ENCODE data around the gene CNTD1.
"Not testable (repeated sequence)": the region's sequence is repeated elsewhere in the genome, so short reads cannot be mapped to it uniquely, and the experiment has no call there.

Gene CNTD1

DNA sequence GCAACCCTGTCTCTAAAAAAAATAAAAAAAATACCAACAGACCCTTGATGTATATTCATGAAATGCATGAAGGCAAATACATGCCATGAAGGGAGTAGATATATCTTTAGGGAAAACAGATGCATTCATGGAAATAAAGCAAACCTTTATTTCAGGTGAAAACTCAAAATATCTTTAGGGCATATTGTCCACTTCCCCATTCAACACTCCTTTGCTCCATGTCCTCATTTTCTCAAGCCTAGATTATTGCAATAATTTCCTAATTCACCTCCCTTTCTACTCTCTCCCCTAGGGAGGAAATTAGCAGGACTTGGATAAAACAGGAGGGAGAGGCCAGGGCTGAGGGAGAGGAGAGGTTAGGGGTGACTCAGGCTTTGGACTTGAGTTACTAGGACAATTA, 31.1 kb upstream of the CNTD1 start:
- Histone ChIP-seq H3K36me3 (ENCODE audit: control insufficient read depth, insufficient read depth, low read length) (no peaks in the 10 kb centered on the region), H3K27ac (ENCODE audit: low read depth, low read length) (no peak overlapping the region), H3K9ac (ENCODE audit: low read length) (no peak overlapping the region), H3K4me1 (ENCODE audit: control insufficient read depth, insufficient read depth, low read length) (peaks cover 9% of the 10 kb centered on the region), H3K9me3 (ENCODE audit: control insufficient read depth, insufficient read depth, low read depth, low read length) (no peaks in the 10 kb centered on the region), H3K4me3 (ENCODE audit: low read depth, low read length) (no peak overlapping the region), H3K27me3 (ENCODE audit: control insufficient read depth, insufficient read depth, low read length) (peaks cover 2% of the 10 kb centered on the region)

DNA sequence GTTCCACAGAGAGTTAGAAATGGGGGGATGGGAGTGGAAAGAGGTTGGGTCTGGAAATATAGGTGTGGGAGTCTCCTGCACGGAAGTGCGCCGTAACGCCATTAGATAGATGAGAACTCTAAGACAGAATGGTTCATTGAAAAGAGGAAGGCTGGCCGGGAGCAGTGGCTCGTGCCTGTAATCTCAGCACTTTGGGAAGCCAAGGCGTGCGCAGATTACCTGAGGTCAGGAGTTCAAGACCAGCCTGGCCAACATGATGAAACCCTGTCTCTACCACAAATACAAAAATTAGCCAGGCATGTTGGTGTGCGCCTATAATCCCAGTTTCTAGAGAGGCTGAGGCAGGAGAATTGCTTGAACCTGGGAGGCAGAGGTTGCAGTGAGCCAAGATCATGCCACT, 30.7 kb upstream of the CNTD1 start:
- H3K27me3 ChIP-seq (ENCODE audit: control insufficient read depth, insufficient read depth, low read length); H3K27ac ChIP-seq (ENCODE audit: low read depth, low read length); H3K4me3 ChIP-seq (ENCODE audit: low read depth, low read length); H3K9me3 ChIP-seq (ENCODE audit: control insufficient read depth, insufficient read depth, low read depth, low read length); H3K4me1 ChIP-seq (ENCODE audit: control insufficient read depth, insufficient read depth, low read length); H3K9ac ChIP-seq (ENCODE audit: low read length); H3K36me3 ChIP-seq (ENCODE audit: control insufficient read depth, insufficient read depth, low read length): not testable (repeated sequence)

DNA sequence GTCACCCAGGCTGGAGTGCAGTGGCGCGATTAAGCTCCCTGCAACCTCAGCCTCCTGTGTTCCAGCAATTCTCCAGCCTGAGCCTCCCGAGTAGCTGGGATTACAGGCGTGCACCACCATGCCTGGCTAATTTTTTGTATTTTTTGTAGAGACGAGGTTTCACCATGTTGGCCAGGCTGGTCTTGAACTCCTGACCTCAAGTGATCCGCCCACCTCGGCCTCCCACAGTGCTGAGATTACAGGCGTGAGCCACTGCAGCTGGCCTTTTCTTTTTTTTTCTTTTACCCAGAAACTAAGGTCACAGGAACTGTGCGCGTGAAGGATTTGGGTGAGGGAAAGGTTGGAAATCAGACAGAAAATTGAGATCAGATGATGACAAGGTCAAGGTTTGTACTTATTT, 28.7 kb upstream of the CNTD1 start:
- not testable (repeated sequence) for H3K9me3 ChIP-seq (ENCODE audit: control insufficient read depth, insufficient read depth, low read depth, low read length); H3K9ac ChIP-seq (ENCODE audit: low read length); H3K27me3 ChIP-seq (ENCODE audit: control insufficient read depth, insufficient read depth, low read length); H3K36me3 ChIP-seq (ENCODE audit: control insufficient read depth, insufficient read depth, low read length); H3K27ac ChIP-seq (ENCODE audit: low read depth, low read length); H3K4me1 ChIP-seq (ENCODE audit: control insufficient read depth, insufficient read depth, low read length); H3K4me3 ChIP-seq (ENCODE audit: low read depth, low read length)

DNA sequence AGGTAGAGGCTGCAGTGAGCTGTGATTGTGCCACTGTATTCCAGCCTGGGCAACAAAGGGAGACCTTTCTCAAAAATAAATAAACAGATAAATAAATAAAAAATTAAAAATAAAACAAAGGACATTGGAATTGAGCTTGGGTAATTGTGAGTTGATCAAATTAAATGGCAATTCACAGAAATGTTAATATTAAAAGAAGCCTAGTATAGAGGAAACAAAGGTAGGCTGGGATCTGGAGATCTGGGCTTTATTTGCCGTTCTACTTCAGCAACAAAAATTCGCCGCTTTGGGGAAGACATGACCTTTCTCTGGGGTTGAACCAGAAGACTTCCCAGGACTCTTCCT, 25.7 kb upstream of the CNTD1 start:
- H3K36me3 ChIP-seq (ENCODE audit: control insufficient read depth, insufficient read depth, low read length): peaks cover 22% of the 10 kb centered on the region
- H3K27ac ChIP-seq (ENCODE audit: low read depth, low read length): no peak overlapping the region
- H3K9me3 ChIP-seq (ENCODE audit: control insufficient read depth, insufficient read depth, low read depth, low read length): no peaks in the 10 kb centered on the region
- H3K4me1 ChIP-seq (ENCODE audit: control insufficient read depth, insufficient read depth, low read length): no peaks in the 10 kb centered on the region
- peak overlapping the region; percentile 88 for H3K9ac ChIP-seq (ENCODE audit: low read length)
- peak overlapping the region; percentile 85 for H3K4me3 ChIP-seq (ENCODE audit: low read depth, low read length)
- H3K27me3 ChIP-seq (ENCODE audit: control insufficient read depth, insufficient read depth, low read length): no peaks in the 10 kb centered on the region

DNA sequence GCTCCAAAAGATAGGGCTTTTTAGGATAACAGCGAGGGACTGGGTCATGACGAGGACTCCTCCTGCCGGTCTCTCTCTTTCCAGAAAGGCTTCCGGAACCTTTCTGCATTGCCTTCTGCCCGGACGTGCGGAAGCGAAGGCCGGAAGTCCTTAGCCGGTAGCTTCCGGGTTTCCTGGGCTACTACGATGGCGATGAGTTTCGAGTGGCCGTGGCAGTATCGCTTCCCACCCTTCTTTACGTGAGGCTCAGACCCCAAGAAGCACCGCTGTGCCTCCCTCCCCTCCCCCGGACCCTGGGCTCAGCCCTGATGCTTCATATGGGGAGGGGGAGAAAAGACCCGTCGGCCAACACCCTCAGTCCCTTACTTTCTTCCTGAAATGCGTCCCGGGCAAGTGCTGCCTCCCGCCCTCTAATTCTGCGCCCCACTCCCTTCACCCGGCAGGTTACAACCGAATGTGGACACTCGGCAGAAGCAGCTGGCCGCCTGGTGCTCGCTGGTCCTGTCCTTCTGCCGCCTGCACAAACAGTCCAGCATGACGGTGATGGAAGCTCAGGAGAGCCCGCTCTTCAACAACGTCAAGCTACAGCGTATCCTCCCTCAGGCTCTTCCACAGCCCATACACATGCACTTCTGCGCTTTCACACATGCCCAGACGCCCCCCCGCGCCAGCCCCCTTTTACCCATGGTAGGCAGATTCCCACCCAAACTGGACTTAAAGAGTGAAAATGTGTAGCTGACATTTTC, 25.2 kb upstream of the CNTD1 start, which contains the start of gene VPS25:
Gene VPS25 (plus strand): TSS at position 160 of the 746 bp plus-strand sequence. CDS start 27 bp downstream, at position 187.
- Histone ChIP-seq H3K36me3 (ENCODE audit: control insufficient read depth, insufficient read depth, low read length) (peaks cover 26% of the 10 kb centered on the region), H3K4me3 (ENCODE audit: low read depth, low read length) (peak within 1 kb of the TSS; percentile 85), H3K9ac (ENCODE audit: low read length) (peak within 1 kb of the TSS; percentile 88), H3K4me1 (ENCODE audit: control insufficient read depth, insufficient read depth, low read length) (no peaks in the 10 kb centered on the region), H3K27ac (ENCODE audit: low read depth, low read length) (peak within 1 kb of the TSS; percentile 57; the same call in 1 of the 2 replicates), H3K27me3 (ENCODE audit: control insufficient read depth, insufficient read depth, low read length) (no peaks in the 10 kb centered on the region), H3K9me3 (ENCODE audit: control insufficient read depth, insufficient read depth, low read depth, low read length) (no peaks in the 10 kb centered on the region)

DNA sequence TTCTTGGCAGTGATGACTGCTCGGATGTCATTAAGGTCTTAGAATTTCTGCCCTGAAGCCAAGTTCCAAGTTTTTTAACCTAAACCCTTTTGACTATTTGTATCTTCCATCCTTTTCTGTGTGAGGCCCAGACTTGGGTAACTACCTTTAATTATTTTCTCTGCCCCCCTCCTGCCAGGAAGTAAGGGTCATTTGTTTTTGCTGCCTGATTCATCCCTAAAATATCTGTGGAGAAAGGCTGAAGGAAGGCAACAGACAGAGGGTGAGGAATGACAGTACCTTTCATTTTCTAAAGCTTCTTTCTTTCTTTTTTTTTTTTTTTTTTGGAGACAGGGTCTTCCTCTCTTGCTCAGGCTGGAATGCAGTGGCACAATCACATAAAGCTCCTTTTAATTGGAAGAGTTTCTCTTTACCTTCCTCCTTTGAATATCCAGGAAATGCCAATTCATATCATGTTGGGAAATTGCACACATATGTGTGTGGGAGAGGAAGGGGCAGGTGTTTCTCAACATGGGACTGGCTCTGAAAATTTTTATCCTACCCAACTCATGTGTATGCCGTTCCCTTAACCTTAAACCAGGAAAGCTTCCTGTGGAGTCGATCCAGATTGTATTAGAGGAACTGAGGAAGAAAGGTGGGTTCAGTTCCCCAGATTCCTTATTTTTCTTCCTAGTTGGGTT, 24.5 kb upstream of the CNTD1 start:
- Histone ChIP-seq H3K9ac (ENCODE audit: low read length) (peak overlapping the region; percentile 88), H3K4me3 (ENCODE audit: low read depth, low read length) (peak overlapping the region; percentile 85), H3K4me1 (ENCODE audit: control insufficient read depth, insufficient read depth, low read length) (no peaks in the 10 kb centered on the region), H3K27ac (ENCODE audit: low read depth, low read length) (no peak overlapping the region), H3K27me3 (ENCODE audit: control insufficient read depth, insufficient read depth, low read length) (no peaks in the 10 kb centered on the region), H3K9me3 (ENCODE audit: control insufficient read depth, insufficient read depth, low read depth, low read length) (no peaks in the 10 kb centered on the region), H3K36me3 (ENCODE audit: control insufficient read depth, insufficient read depth, low read length) (peaks cover 34% of the 10 kb centered on the region)

DNA sequence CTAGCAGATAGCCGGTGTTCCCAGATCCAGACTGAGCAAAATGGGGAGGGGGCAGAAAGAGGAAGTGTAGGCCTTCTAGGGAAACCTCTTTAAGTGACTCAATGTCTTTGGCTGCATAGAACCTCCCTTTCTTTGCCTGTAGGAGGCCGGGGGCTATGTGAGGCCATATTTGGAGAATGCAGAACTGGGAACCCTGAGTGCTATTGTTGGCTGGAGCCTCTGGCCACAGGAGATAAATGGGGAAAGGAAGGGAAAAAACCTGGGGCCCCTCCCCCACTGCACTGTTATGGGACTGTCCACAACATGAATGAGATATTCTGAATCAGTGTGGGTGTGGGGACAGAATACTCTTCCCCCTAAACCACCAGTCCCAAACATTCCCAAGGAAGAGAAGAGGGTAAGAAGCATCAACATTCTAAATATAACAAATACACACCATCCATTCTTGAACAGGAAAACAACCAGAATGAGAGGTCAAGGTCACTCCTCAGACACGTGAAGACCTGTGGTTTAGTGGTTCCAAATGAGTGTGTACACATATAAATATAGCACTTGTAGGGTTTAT, 23.0 kb upstream of the CNTD1 start:
- Histone ChIP-seq H3K4me3 (ENCODE audit: low read depth, low read length) (no peak overlapping the region), H3K9me3 (ENCODE audit: control insufficient read depth, insufficient read depth, low read depth, low read length) (no peaks in the 10 kb centered on the region), H3K27me3 (ENCODE audit: control insufficient read depth, insufficient read depth, low read length) (peaks cover 2% of the 10 kb centered on the region), H3K9ac (ENCODE audit: low read length) (no peak overlapping the region), H3K36me3 (ENCODE audit: control insufficient read depth, insufficient read depth, low read length) (peaks cover 37% of the 10 kb centered on the region), H3K27ac (ENCODE audit: low read depth, low read length) (no peak overlapping the region), H3K4me1 (ENCODE audit: control insufficient read depth, insufficient read depth, low read length) (peaks cover 7% of the 10 kb centered on the region; the same call in 1 of the 2 replicates)

DNA sequence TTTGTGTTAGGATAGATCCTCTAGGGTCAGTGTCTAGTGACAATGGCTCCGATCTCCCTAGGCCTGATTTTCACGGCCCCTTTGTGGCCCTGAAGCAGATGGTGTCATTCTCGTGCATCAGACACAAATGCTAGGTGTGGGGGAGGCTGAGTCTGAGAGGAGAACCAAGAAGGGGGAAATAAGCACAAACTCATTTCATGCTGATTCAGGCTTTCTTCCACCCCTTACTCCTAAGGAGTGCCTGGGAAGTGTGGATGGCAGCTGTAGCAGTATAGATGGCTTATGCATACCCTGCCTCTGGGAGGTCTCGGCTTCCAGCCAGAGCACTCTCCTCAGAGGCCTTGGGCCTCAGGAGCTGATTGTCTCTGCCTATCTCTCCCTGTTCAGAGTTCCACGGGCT, 20.1 kb upstream of the CNTD1 start:
- Histone ChIP-seq H3K4me1 (ENCODE audit: control insufficient read depth, insufficient read depth, low read length) (peaks cover 27% of the 10 kb centered on the region), H3K27me3 (ENCODE audit: control insufficient read depth, insufficient read depth, low read length) (peaks cover 31% of the 10 kb centered on the region), H3K9me3 (ENCODE audit: control insufficient read depth, insufficient read depth, low read depth, low read length) (no peaks in the 10 kb centered on the region), H3K27ac (ENCODE audit: low read depth, low read length) (no peak overlapping the region), H3K36me3 (ENCODE audit: control insufficient read depth, insufficient read depth, low read length) (peaks cover 37% of the 10 kb centered on the region), H3K4me3 (ENCODE audit: low read depth, low read length) (no peak overlapping the region), H3K9ac (ENCODE audit: low read length) (no peak overlapping the region)

DNA sequence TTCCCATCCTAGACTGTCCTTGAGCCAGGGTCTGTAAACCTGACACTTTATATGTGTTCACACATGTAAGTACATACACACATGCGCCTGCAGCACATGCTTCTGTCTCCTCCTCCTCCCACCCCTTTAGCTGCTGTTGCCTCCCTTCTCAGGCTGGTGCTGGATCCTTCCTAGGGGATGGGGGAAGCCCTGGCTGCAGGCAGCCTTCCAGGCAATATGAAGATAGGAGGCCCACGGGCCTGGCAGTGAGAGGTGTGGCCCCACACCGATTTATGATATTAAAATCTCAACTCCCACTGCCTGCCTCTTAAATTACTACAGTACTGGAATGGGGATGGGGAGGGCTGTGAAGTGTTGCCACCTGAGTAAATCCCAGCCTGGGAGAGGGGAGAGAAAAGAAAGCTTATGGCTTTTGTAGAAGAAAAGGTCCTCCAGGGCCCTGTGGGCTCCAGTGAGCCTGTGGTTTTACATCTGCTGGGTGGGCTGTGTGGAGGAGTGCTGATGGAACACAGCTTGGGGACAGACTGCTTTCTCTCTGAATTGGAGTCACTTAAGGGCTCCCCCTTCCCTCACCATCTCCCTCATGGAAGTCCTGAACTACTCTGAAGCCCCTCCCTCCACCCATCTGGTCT, 19.2 kb upstream of the CNTD1 start:
- Histone ChIP-seq H3K4me1 (ENCODE audit: control insufficient read depth, insufficient read depth, low read length) (peaks cover 27% of the 10 kb centered on the region), H3K36me3 (ENCODE audit: control insufficient read depth, insufficient read depth, low read length) (peaks cover 37% of the 10 kb centered on the region), H3K9me3 (ENCODE audit: control insufficient read depth, insufficient read depth, low read depth, low read length) (no peaks in the 10 kb centered on the region), H3K4me3 (ENCODE audit: low read depth, low read length) (peak overlapping the region; percentile 83), H3K9ac (ENCODE audit: low read length) (peak overlapping the region; percentile 74), H3K27ac (ENCODE audit: low read depth, low read length) (no peak overlapping the region), H3K27me3 (ENCODE audit: control insufficient read depth, insufficient read depth, low read length) (peaks cover 34% of the 10 kb centered on the region)

DNA sequence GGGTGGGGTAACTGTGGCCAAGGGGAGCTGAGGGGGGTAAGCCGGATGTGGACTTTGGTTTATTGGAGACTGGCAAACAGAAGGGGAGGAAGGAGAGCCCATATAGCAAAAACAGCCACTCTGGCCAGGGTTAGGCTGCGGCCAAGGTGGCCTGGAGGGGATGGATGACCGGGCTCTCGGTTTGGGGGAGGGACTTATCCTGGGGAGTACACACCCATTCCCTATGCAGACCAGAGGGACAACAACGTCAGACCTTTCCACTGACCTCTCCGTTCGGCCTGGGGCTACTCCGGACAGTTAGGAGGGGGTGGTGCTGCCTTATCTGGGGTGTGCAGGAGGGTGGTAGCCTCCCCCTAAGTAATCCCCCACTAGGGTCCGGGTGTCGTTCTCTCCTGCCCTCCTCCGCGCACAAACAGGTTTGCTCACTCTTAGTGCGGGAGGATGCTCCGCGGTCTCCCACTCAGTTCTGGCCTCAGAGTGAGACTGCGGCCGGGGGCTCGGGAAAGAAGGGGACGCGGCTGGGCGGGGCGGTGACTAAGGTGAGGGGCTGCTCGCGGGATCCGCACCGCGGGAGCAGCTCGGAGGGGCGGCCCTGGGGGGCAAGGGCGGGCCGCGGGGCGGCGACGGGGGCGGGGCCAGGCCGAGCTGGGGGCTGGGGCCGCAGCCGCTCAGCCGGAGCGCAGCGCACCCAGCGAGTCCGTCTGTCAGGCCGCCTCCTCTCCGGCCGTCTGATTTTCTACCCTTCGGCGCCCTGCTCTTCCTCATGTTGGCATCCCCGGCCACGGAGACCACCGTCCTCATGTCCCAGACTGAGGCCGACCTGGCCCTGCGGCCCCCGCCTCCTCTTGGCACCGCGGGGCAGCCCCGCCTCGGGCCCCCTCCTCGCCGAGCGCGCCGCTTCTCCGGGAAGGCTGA, 18.5 kb upstream of the CNTD1 start, which contains the start of gene WNK4:
Gene WNK4 (plus strand): TSS at position 675 of the 915 bp plus-strand sequence. CDS start 89 bp downstream, at position 764.
- H3K27me3 ChIP-seq (ENCODE audit: control insufficient read depth, insufficient read depth, low read length): peaks cover 36% of the 10 kb centered on the region
- H3K4me3 ChIP-seq (ENCODE audit: low read depth, low read length): peak within 1 kb of the TSS; percentile 83
- H3K4me1 ChIP-seq (ENCODE audit: control insufficient read depth, insufficient read depth, low read length): peaks cover 27% of the 10 kb centered on the region
- peaks cover 36% of the 10 kb centered on the region for H3K36me3 ChIP-seq (ENCODE audit: control insufficient read depth, insufficient read depth, low read length)
- no peak within 1 kb of the TSS for H3K27ac ChIP-seq (ENCODE audit: low read depth, low read length)
- peak within 1 kb of the TSS; percentile 74 for H3K9ac ChIP-seq (ENCODE audit: low read length)
- H3K9me3 ChIP-seq (ENCODE audit: control insufficient read depth, insufficient read depth, low read depth, low read length): no peaks in the 10 kb centered on the region

Data from HUES6 (cell line).